Liver (tissue), 9 donors: Measurements from ENCODE around the gene SV2B. TPM values are rescaled to one million over a fixed set of nuclear protein-coding genes. Genes with fewer than 3 reads are reported as not detected.

Source experiments
- DNase-seq: peaks from one replicate; pipeline ENCODE4 v3.0.0-alpha.2; 2017; ENCODE audit warnings: low spot score
- H3K27ac ChIP-seq, 2 donors: one replicate each; pipeline ENCODE4 v1.7.0; 2013; ENCODE audit warnings: inconsistent platforms in 2 of 2, low read length in 2 of 2, control low read depth in 1 of 2, low read depth in 1 of 2, mild to moderate bottlenecking in 1 of 2
- H3K27me3 ChIP-seq, 4 donors: one replicate each; pipeline versions ENCODE4 v1.6.1 to v1.7.0; 2013; ENCODE audit warnings: low read length in 3 of 4, inconsistent platforms in 1 of 4, mild to moderate bottlenecking in 1 of 4, moderate library complexity in 1 of 4; ENCODE audit not compliant: control insufficient read depth in 4 of 4, insufficient read depth in 4 of 4
- H3K36me3 ChIP-seq, 4 donors: one replicate each; pipeline versions ENCODE4 v1.6.1 to v1.7.0; 2013; ENCODE audit warnings: low read length in 3 of 4, mild to moderate bottlenecking in 3 of 4, low read depth in 1 of 4, moderate library complexity in 1 of 4; ENCODE audit not compliant: control insufficient read depth in 4 of 4, insufficient read depth in 3 of 4
- H3K4me1 ChIP-seq, 4 donors: one replicate each; pipeline versions ENCODE4 v1.6.1 to v1.7.0; 2013; ENCODE audit warnings: low read length in 3 of 4, mild to moderate bottlenecking in 3 of 4, moderate library complexity in 1 of 4; ENCODE audit not compliant: control insufficient read depth in 4 of 4, insufficient read depth in 4 of 4
- H3K4me3 ChIP-seq, 3 donors: one replicate each; pipeline versions ENCODE4 v1.6.1 to v1.7.0; 2013; ENCODE audit warnings: low read length in 3 of 3, control low read depth in 1 of 3, low read depth in 1 of 3, mild to moderate bottlenecking in 1 of 3
- H3K9ac ChIP-seq, 2 donors: one replicate each; pipeline ENCODE4 v1.7.0; 2013; ENCODE audit warnings: low read length in 2 of 2, mild to moderate bottlenecking in 2 of 2, moderate library complexity in 2 of 2, control low read depth in 1 of 2, low read depth in 1 of 2
- H3K9me3 ChIP-seq, 4 donors: one replicate each; pipeline versions ENCODE4 v1.6.1 to v1.7.0; 2013; ENCODE audit warnings: low read length in 3 of 4; ENCODE audit not compliant: control insufficient read depth in 4 of 4
- ATF3 ChIP-seq: IDR thresholded peaks from 2 replicates; pipeline ENCODE4 v1.6.1; 2016; ENCODE audit warnings: antibody characterized with exemption
- CTCF ChIP-seq: fragments of 150-350 bp; IDR thresholded peaks from 2 replicates; pipeline ENCODE4 v1.5.1; 2017; ENCODE audit warnings: improper control_type of control experiment, low read depth, low read length; ENCODE audit not compliant: missing input control
- FOXA1 ChIP-seq: IDR thresholded peaks from 2 replicates; pipeline ENCODE4 v1.6.1; 2016; ENCODE audit warnings: antibody characterized with exemption
- FOXA2 ChIP-seq: IDR thresholded peaks from 2 replicates; pipeline ENCODE4 v1.6.1; 2016; ENCODE audit warnings: antibody characterized with exemption
- GABPA ChIP-seq, 2 donors: IDR thresholded peaks in 1 of 2; conservative IDR thresholded peaks in 1 of 2; 2 replicates each; pipeline ENCODE4 v1.6.1; 2016; ENCODE audit warnings: antibody characterized with exemption in 2 of 2, mild to moderate bottlenecking in 1 of 2, moderate library complexity in 1 of 2
- HNF4A ChIP-seq, 2 donors: conservative IDR thresholded peaks; 2 replicates each; pipeline ENCODE4 v1.6.1; 2016; ENCODE audit warnings: antibody characterized with exemption in 2 of 2, mild to moderate bottlenecking in 2 of 2
- HNF4G ChIP-seq: IDR thresholded peaks from 2 replicates; pipeline ENCODE4 v1.6.1; 2016; ENCODE audit warnings: antibody characterized with exemption
- JUND ChIP-seq, 2 donors: IDR thresholded peaks; 2 replicates each; pipeline ENCODE4 v1.6.1; 2016; ENCODE audit warnings: antibody characterized with exemption in 2 of 2
- NR2F2 ChIP-seq: IDR thresholded peaks from 2 replicates; pipeline ENCODE4 v1.6.1; 2016; ENCODE audit warnings: antibody characterized with exemption
- REST ChIP-seq: IDR thresholded peaks from 2 replicates; pipeline ENCODE4 v1.6.1; 2016; ENCODE audit warnings: antibody characterized with exemption, mild to moderate bottlenecking
- RXRA ChIP-seq, 2 donors: IDR thresholded peaks; 2 replicates each; pipeline ENCODE4 v1.6.1; 2017 to 2018; ENCODE audit warnings: antibody characterized with exemption in 2 of 2, mild to moderate bottlenecking in 1 of 2
- SP1 ChIP-seq: IDR thresholded peaks from 2 replicates; pipeline ENCODE4 v1.6.1; 2018; ENCODE audit warnings: antibody characterized with exemption, mild to moderate bottlenecking
- TAF1 ChIP-seq: conservative IDR thresholded peaks from 2 replicates; pipeline ENCODE4 v1.6.1; 2016; ENCODE audit warnings: antibody characterized with exemption, mild to moderate bottlenecking
- ZBTB33 ChIP-seq: IDR thresholded peaks from 2 replicates; pipeline ENCODE4 v1.6.1; 2016; ENCODE audit warnings: antibody characterized with exemption
- WGBS: extraction: QIAGEN DNeasy Blood & Tissue Kit; methylation state at CpG from one replicate; pipeline ENCODE4 v1.1.7; 2013; 5-methylcytosine and 5-hydroxymethylcytosine counted together
- polyA plus RNA-seq, 2 donors: library from polyadenylated mRNA; stranded (reverse) in 1 of 2; unstranded in 1 of 2; fragments of 200-250 nt in 1 of 2; fragments of >200 nt in 1 of 2; fragmentation: Nextera tagmentation in 1 of 2; extraction: Ambion mirVana in 1 of 2; gene quantifications; one replicate each; pipeline versions ENCODE4 v1.2.1 to v1.2.3, GENCODE V29; 2013 to 2015
- total RNA-seq, 2 donors: library from RNA; depleted of rRNA; stranded (reverse); fragments of >200 nt; gene quantifications; one replicate each; pipeline ENCODE4 v1.2.3, GENCODE V29; 2014
- TF ChIP-seq, protein P1 (sequence below): IDR thresholded peaks from 2 replicates; pipeline ENCODE4 v1.6.1; 2016; ENCODE audit warnings: antibody characterized with exemption
- donor health status: healthy.
- donor health status: healthy.
- donor health status: healthy.
- donor health status: healthy.
- donor health status: healthy.

SV2B gene
- total and polyA plus RNA-seq, 4 donors = 0.08 to 0.16 (median 0.09) TPM; not detected in 1

DNA sequence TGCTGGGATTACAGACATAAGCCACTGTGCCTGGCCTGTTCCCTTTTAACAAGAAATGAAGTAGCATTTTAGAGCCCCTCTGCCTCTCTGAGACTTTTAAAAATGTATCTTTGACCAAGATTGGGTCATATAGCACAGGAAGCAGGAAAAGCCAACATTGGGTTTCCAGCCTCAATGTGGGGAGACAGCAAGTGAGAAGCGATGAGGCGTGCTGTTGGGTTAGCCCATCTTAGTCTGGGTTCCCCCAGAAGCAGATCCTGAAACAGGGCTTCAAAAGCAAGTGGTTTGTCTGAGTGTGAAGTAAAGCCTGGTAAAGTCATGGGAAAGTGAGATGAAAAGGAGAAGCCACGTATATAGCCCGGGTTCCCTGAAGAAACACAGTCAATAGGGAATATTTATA is 48.2 kb downstream of the SV2B start:
- 92% methylated on average over 4 of the region's 4 CpGs for WGBS
- TF ChIP-seq TAF1 = no peak
- TF ChIP-seq FOXA2 = no peak
- TF ChIP-seq FOXA1 = no peak
- no peak for TF ChIP-seq JUND (IDR thresholded peaks at IDR 0.05)
- TF ChIP-seq SP1 = no peak
- TF ChIP-seq RXRA (IDR thresholded peaks at IDR 0.05) = no peak
- no peak for TF ChIP-seq REST
- TF ChIP-seq CTCF = no peak
- TF ChIP-seq GABPA (IDR thresholded peaks at IDR 0.05 in 1 of 2, conservative IDR thresholded peaks at IDR 0.05 in 1 of 2) = no peak
- Histone ChIP-seq H3K27ac (no peak overlapping the region), H3K4me3 (no peak overlapping the region), H3K9me3 (no peaks in the 10 kb centered on the region), H3K9ac (no peak overlapping the region), H3K4me1 (no peaks in the 10 kb centered on the region), H3K27me3 (peaks cover 0 to 13% (median 4%) of the 10 kb centered on the region in 4 donors), H3K36me3 (no peaks in the 10 kb centered on the region)
- DNase-seq = no peak

DNA sequence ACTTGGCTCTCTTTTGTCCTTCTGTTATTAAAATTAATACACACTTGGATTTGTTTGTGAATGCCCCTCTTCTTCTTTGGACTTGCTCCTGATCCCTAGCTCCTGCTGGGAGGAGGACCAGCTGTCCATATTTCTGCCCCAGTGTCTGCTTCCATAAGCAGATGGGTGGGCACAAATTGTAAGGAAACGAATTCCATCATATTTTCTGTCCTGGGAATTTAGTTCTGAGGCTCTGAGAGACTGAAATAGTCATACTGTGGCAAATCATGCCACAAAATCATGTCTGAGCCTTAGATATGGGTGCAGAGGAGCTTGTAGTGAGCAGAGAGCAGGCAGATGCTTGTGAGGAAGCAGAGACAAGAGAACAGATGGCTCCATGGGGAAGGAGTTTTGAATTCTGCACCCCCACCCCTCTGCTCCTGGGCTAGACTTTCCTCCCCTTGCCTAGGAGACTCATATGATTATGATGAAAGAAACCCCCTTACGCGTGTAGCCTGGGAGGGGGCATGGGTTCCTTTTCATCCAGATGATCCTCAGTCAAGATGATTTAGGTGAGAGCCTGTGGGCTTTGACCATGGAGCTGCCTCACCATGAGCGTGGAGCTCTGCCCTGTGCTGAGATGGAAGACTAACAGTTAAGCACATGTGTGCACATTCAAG is 50.6 kb downstream of the SV2B start:
- no peak for DNase-seq
- TF ChIP-seq NR2F2 (no peak), HNF4A (conservative IDR thresholded peaks at IDR 0.05) (no peak), CTCF (no peak), ZBTB33 (no peak), ATF3 (no peak), HNF4G (no peak)
- TF ChIP-seq, protein P1, sequence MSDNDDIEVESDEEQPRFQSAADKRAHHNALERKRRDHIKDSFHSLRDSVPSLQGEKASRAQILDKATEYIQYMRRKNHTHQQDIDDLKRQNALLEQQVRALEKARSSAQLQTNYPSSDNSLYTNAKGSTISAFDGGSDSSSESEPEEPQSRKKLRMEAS = no peak
- Histone ChIP-seq H3K4me1 (no peaks in the 10 kb centered on the region), H3K4me3 (no peak overlapping the region), H3K9me3 (no peaks in the 10 kb centered on the region), H3K9ac (no peak overlapping the region), H3K27me3 (peaks cover 0 to 11% (median 2%) of the 10 kb centered on the region in 4 donors), H3K36me3 (no peaks in the 10 kb centered on the region), H3K27ac (no peak overlapping the region)
- 67% methylated on average over 4 of the region's 4 CpGs for WGBS
